H9 (cell line): ENCODE results near the gene SMYD4. TPM values are rescaled to one million over a fixed set of nuclear protein-coding genes. Genes with fewer than 3 reads are reported as not detected.

Source experiments
- DNase-seq: peaks from one replicate; pipeline ENCODE4 v3.0.0-alpha.2; 2017
- H2AFZ ChIP-seq: one replicate; pipeline ENCODE4 v1.6.1; 2013; ENCODE audit warnings: mild to moderate bottlenecking, low read length, control low read depth, moderate library complexity
- H2AK5ac ChIP-seq: 2 replicates; pipeline ENCODE4 v1.6.1; 2013; ENCODE audit warnings: low read length, control low read depth, mixed read lengths; ENCODE audit not compliant: insufficient read length
- H2BK120ac ChIP-seq: one replicate; pipeline ENCODE4 v1.6.1; 2013; ENCODE audit warnings: low read depth, mild to moderate bottlenecking, low read length, control low read depth, inconsistent platforms; ENCODE audit not compliant: poor library complexity, severe bottlenecking
- H2BK12ac ChIP-seq: 2 replicates; pipeline ENCODE4 v1.6.1; 2013; ENCODE audit warnings: low read length, control low read depth, mixed read lengths, low read depth; ENCODE audit not compliant: insufficient read length
- H2BK15ac ChIP-seq: 2 replicates; pipeline ENCODE4 v1.6.1; 2013; ENCODE audit warnings: low read depth, low read length, control low read depth
- H2BK20ac ChIP-seq: one replicate; pipeline ENCODE4 v1.6.1; 2013; ENCODE audit warnings: low read depth, mild to moderate bottlenecking, low read length, control low read depth, inconsistent platforms; ENCODE audit not compliant: poor library complexity, severe bottlenecking
- H2BK5ac ChIP-seq: 2 replicates; pipeline ENCODE4 v1.6.1; 2013; ENCODE audit warnings: low read length, control low read depth, mixed read lengths; ENCODE audit not compliant: insufficient read length
- H3K14ac ChIP-seq: 2 replicates; pipeline ENCODE4 v1.6.1; 2013; ENCODE audit warnings: low read length, control low read depth; ENCODE audit not compliant: insufficient read depth
- H3K18ac ChIP-seq: 2 replicates; pipeline ENCODE4 v1.6.1; 2013; ENCODE audit warnings: low read depth, mild to moderate bottlenecking, mixed read lengths, low read length, control low read depth; ENCODE audit not compliant: insufficient read length
- H3K23ac ChIP-seq: 2 replicates; pipeline ENCODE4 v1.6.1; 2013; ENCODE audit warnings: low read length, control low read depth, mixed read lengths, low read depth; ENCODE audit not compliant: insufficient read length
- H3K23me2 ChIP-seq: 2 replicates; pipeline ENCODE4 v1.6.1; 2013; ENCODE audit warnings: low read depth, mild to moderate bottlenecking, mixed read lengths, low read length, control low read depth; ENCODE audit not compliant: insufficient read length, poor library complexity, severe bottlenecking
- H3K27ac ChIP-seq: 2 replicates; pipeline ENCODE4 v1.5.1; 2013; ENCODE audit warnings: low read length, control low read depth, mixed read lengths, low read depth; ENCODE audit not compliant: insufficient read length
- H3K27me3 ChIP-seq: 2 replicates; pipeline ENCODE4 v1.6.1; 2013; ENCODE audit warnings: low read length, control low read depth, inconsistent platforms; ENCODE audit not compliant: insufficient read depth
- H3K4ac ChIP-seq: 2 replicates; pipeline ENCODE4 v1.6.1; 2013; ENCODE audit warnings: low read depth, mild to moderate bottlenecking, control low read depth, inconsistent platforms, low read length, moderate library complexity
- H3K4me1 ChIP-seq: 2 replicates; pipeline ENCODE4 v1.6.1; 2013; ENCODE audit warnings: low read length, control low read depth, inconsistent platforms; ENCODE audit not compliant: insufficient read depth
- H3K4me2 ChIP-seq: 2 replicates; pipeline ENCODE4 v1.6.1; 2013; ENCODE audit warnings: low read length, control low read depth, mixed read lengths; ENCODE audit not compliant: insufficient read length, insufficient read depth
- H3K56ac ChIP-seq: 2 replicates; pipeline ENCODE4 v1.6.1; 2013; ENCODE audit warnings: low read depth, mild to moderate bottlenecking, mixed read lengths, low read length, control low read depth; ENCODE audit not compliant: insufficient read length
- H3K79me1 ChIP-seq: 2 replicates; pipeline ENCODE4 v1.6.1; 2013; ENCODE audit warnings: low read depth, mild to moderate bottlenecking, moderate library complexity, low read length, control low read depth, inconsistent platforms; ENCODE audit not compliant: insufficient read depth, poor library complexity, severe bottlenecking
- H3K79me2 ChIP-seq: 2 replicates; pipeline ENCODE4 v1.6.1; 2013; ENCODE audit warnings: low read length, control low read depth, inconsistent platforms; ENCODE audit not compliant: insufficient read depth
- H3K9ac ChIP-seq: 2 replicates; pipeline ENCODE4 v1.6.1; 2013; ENCODE audit warnings: low read length, control low read depth, mixed read lengths; ENCODE audit not compliant: insufficient read length; ENCODE audit errors: extremely low read depth
- H3K9me3 ChIP-seq: one replicate; pipeline ENCODE4 v1.6.1; 2013; ENCODE audit warnings: low read depth, low read length, inconsistent platforms; ENCODE audit not compliant: control insufficient read depth
- H3T11ph ChIP-seq: one replicate; pipeline ENCODE4 v1.6.1; 2013; ENCODE audit warnings: mild to moderate bottlenecking, low read length, control low read depth, inconsistent platforms
- H4K20me1 ChIP-seq: one replicate; pipeline ENCODE4 v1.6.1; 2013; ENCODE audit not compliant: control insufficient read depth, insufficient read length, insufficient read depth
- H4K5ac ChIP-seq: 2 replicates; pipeline ENCODE4 v1.6.1; 2013; ENCODE audit warnings: low read depth, mild to moderate bottlenecking, mixed read lengths, low read length, control low read depth; ENCODE audit not compliant: insufficient read length
- H4K8ac ChIP-seq: replicated peaks from 2 replicates; pipeline ENCODE4 v1.6.1; 2013; ENCODE audit warnings: low read length, control low read depth, mixed read lengths, low read depth; ENCODE audit not compliant: insufficient read length
- H4K91ac ChIP-seq: 2 replicates; pipeline ENCODE4 v1.6.1; 2013; ENCODE audit warnings: low read depth, mild to moderate bottlenecking, moderate library complexity, mixed read lengths, low read length, control low read depth; ENCODE audit not compliant: insufficient read length
- H3K27ac Mint-ChIP-seq, 3 experiments: 2 replicates in 2 of 3; 3 replicates in 1 of 3; pipeline ENCODE4 v1.8.0; 2020 to 2021; ENCODE audit warnings: mixed read lengths in 3 of 3, mild to moderate bottlenecking in 1 of 3, moderate library complexity in 1 of 3
- H3K27me3 Mint-ChIP-seq: 2 replicates; pipeline ENCODE4 v1.8.0; 2021; ENCODE audit warnings: low read depth, mild to moderate bottlenecking, moderate library complexity, mixed read lengths
- H3K36me3 Mint-ChIP-seq, 3 experiments: 2 replicates in 2 of 3; 3 replicates in 1 of 3; pipeline ENCODE4 v1.8.0; 2020 to 2021; ENCODE audit warnings: low read depth in 3 of 3, mixed read lengths in 3 of 3; ENCODE audit not compliant: insufficient read depth in 1 of 3
- H3K4me1 Mint-ChIP-seq, 2 experiments: 2 replicates each; pipeline ENCODE4 v1.8.0; 2020; ENCODE audit warnings: mixed read lengths in 2 of 2
- H3K4me3 Mint-ChIP-seq, 2 experiments: 2 replicates in 1 of 2; 3 replicates in 1 of 2; pipeline ENCODE4 v1.8.0; 2020 to 2021; ENCODE audit warnings: mild to moderate bottlenecking in 2 of 2, mixed read lengths in 2 of 2, moderate library complexity in 1 of 2
- H3K9me3 Mint-ChIP-seq, 2 experiments: 2 replicates in 1 of 2; 3 replicates in 1 of 2; pipeline ENCODE4 v1.8.0; 2020; ENCODE audit warnings: mild to moderate bottlenecking in 2 of 2, mixed read lengths in 2 of 2, moderate library complexity in 1 of 2
- CTCF ChIP-seq: fragments of 200-600 bp; sonication (generic); conservative IDR thresholded peaks from 3 replicates; pipeline ENCODE4 v1.8.0; 2021; ENCODE audit warnings: antibody characterized with exemption, mild to moderate bottlenecking
- WGBS: extraction: QIAGEN DNeasy Blood & Tissue Kit; methylation state at CpG from one replicate; pipeline ENCODE4 v1.1.7; 2013; ENCODE audit warnings: missing lambda C conversion rate, low lambda C conversion rate, mixed read lengths; ENCODE audit not compliant: insufficient read length; ENCODE audit errors: extremely low coverage; 5-methylcytosine and 5-hydroxymethylcytosine counted together
- total RNA-seq: library from RNA; stranded (reverse); gene quantifications from 2 replicates; pipeline ENCODE4 v1.2.1, GENCODE V29; 2021

Gene SMYD4
- total RNA-seq, 1 experiment from 2014 or later, result 28.8 TPM

GRCh38 chr17:1782171-1782567, 47.5 kb downstream of the SMYD4 start:
- DNase-seq, result no peak
- Histone ChIP-seq H3K9ac (no peak overlapping the region), H3K23me2 (no peaks in the 10 kb centered on the region), H3K4me1 (no peaks in the 10 kb centered on the region), H3K4ac (no peak overlapping the region), H2BK12ac (no peak overlapping the region), H3K79me1 (no peaks in the 10 kb centered on the region), H2BK15ac (no peak overlapping the region), H2BK120ac (no peak overlapping the region), H2AFZ (no peak overlapping the region), H2AK5ac (no peak overlapping the region), H3K27ac (no peak overlapping the region), H3K18ac (no peak overlapping the region), H3K56ac (no peak overlapping the region), H3K4me2 (no peak overlapping the region), H4K5ac (no peak overlapping the region), H4K91ac (no peak overlapping the region), H4K8ac (no peak overlapping the region), H3K9me3 (no peaks in the 10 kb centered on the region), H2BK5ac (no peak overlapping the region), H3K14ac (no peak overlapping the region), H3K23ac (no peak overlapping the region), H3K27me3 (no peaks in the 10 kb centered on the region), H3T11ph (no peak overlapping the region), H3K79me2 (no peaks in the 10 kb centered on the region), H4K20me1 (no peaks in the 10 kb centered on the region), H2BK20ac (no peak overlapping the region)
- WGBS, result no CpG with 5 or more reads among the region's 6 CpGs
- no peaks in the 10 kb centered on the region for H3K4me1 Mint-ChIP-seq
- H3K36me3 Mint-ChIP-seq, result peaks cover 35 to 82% (median 77%) of the 10 kb centered on the region in 3 experiments; a peak in 6 of 7 replicates
- H3K27me3 Mint-ChIP-seq, result no peaks in the 10 kb centered on the region
- H3K27ac Mint-ChIP-seq, result no peak overlapping the region
- TF ChIP-seq CTCF, result no peak
- H3K9me3 Mint-ChIP-seq, result no peaks in the 10 kb centered on the region
- H3K4me3 Mint-ChIP-seq, result no peak overlapping the region
